Measurements from ENCODE around the gene NKG7. TPM values are rescaled to one million over a fixed set of nuclear protein-coding genes. Genes with fewer than 3 reads are reported as not detected.

The NKG7 gene
- total RNA-seq, 1 experiment from 2014 or later = not detected

DNA sequence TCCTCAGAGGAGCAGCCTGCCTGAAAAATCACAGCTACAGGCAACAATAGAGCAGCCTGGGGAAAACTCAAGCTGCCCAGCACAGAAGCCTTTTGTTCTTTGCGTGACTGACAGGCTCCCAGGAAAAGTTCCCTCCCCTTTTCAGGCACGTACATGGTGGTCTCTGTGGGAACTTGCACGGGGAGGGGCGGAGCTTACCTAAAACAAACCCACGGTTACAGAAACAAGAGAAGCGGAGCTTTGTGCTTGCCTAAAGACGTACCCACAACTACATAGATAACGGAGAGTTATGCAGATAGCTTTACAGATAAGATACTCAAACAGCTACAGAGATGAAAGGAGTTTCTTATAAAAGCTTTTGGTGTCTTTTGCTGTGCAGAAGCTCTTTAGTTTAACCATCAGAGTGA is 17.7 kb downstream of the NKG7 start:
- CTCF ChIA-PET = no interaction called here
- no TSS peak for BruUV-seq (replicated peaks)
- peaks cover 8% of the 10 kb centered on the region for H3K4me1 ChIP-seq (replicated peaks; ENCODE audit: insufficient read depth)
- no peaks in the 10 kb centered on the region for H3K79me2 ChIP-seq (ENCODE audit: low read depth)
- H3K9me3 ChIP-seq (ENCODE audit: insufficient read depth, low read depth) = no peaks in the 10 kb centered on the region
- intact Hi-C loops (cut with micrococcal nuclease; ENCODE audit: unreplicated experiment) = no loop called here
- no peak overlapping the region for H3K4me3 ChIP-seq
- H3K4me2 ChIP-seq = no peak overlapping the region
- no peak overlapping the region for H3K27ac ChIP-seq
- peaks cover 12% of the 10 kb centered on the region for H3F3A ChIP-seq (ENCODE audit: insufficient read depth, low read depth)
- TF ChIP-seq EZH2 (IDR thresholded peaks at IDR 0.05; ENCODE audit: low read depth) = no peak
- TF ChIP-seq, protein P1, sequence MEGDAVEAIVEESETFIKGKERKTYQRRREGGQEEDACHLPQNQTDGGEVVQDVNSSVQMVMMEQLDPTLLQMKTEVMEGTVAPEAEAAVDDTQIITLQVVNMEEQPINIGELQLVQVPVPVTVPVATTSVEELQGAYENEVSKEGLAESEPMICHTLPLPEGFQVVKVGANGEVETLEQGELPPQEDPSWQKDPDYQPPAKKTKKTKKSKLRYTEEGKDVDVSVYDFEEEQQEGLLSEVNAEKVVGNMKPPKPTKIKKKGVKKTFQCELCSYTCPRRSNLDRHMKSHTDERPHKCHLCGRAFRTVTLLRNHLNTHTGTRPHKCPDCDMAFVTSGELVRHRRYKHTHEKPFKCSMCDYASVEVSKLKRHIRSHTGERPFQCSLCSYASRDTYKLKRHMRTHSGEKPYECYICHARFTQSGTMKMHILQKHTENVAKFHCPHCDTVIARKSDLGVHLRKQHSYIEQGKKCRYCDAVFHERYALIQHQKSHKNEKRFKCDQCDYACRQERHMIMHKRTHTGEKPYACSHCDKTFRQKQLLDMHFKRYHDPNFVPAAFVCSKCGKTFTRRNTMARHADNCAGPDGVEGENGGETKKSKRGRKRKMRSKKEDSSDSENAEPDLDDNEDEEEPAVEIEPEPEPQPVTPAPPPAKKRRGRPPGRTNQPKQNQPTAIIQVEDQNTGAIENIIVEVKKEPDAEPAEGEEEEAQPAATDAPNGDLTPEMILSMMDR (conservative IDR thresholded peaks at IDR 0.05) = no peak
- no peak for DNase-seq
- no peaks in the 10 kb centered on the region for H3K9me2 ChIP-seq (ENCODE audit: insufficient read depth)
- H4K20me1 ChIP-seq (ENCODE audit: insufficient read depth) = peaks cover 7% of the 10 kb centered on the region; the same call in 1 of the 2 replicates
- POLR2A ChIA-PET (ENCODE audit: unreplicated experiment) = no interaction called here
- H3K36me3 ChIP-seq (ENCODE audit: low read depth) = no peaks in the 10 kb centered on the region
- H3K27me3 ChIP-seq (ENCODE audit: insufficient read depth, low read depth) = no peaks in the 10 kb centered on the region
- no peak overlapping the region for H2AFZ ChIP-seq

DNA sequence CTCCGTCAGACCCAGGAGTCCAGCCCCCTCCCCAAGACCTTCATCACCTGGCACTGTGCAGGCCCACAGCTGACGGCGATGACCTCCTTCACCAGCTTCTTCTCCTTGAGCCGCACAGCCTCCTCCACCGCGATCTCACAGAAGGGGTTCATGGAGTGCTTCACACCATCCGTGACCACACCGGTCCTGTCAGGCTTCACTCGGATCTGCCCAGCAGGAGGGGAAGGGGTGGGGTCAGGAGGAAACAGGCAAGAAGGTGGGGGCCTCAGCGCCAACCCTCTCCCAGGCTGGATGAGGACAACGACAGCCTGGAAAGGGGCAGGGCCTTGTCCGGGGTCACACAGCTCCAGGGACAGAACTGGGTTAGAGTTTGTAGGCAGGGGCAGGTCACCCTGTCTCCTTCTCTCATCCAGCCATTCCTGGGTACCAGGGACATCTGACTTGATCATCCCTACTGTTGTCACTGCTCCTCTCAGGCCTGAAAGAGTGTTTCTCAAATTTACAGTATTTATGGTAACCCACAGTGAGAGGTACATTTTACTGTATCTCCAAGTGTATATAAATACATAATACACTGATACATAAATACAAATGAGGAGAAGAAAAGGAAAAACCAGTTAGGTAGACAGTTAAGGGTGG is 18.2 kb downstream of the NKG7 start:
- no peaks in the 10 kb centered on the region for H3K27me3 ChIP-seq (ENCODE audit: insufficient read depth, low read depth)
- H3K27ac ChIP-seq = no peak overlapping the region
- no peak overlapping the region for H3K4me2 ChIP-seq
- TF ChIP-seq, protein P1 (conservative IDR thresholded peaks at IDR 0.05) = no peak
- no peak for TF ChIP-seq EZH2 (IDR thresholded peaks at IDR 0.05; ENCODE audit: low read depth)
- intact Hi-C loops (cut with micrococcal nuclease; ENCODE audit: unreplicated experiment) = no loop called here
- DNase-seq = no peak
- H3K9me3 ChIP-seq (ENCODE audit: insufficient read depth, low read depth) = no peaks in the 10 kb centered on the region
- H3K4me1 ChIP-seq (replicated peaks; ENCODE audit: insufficient read depth) = peaks cover 8% of the 10 kb centered on the region
- no peaks in the 10 kb centered on the region for H3K36me3 ChIP-seq (ENCODE audit: low read depth)
- no TSS peak for BruUV-seq (replicated peaks)
- H4K20me1 ChIP-seq (ENCODE audit: insufficient read depth) = peaks cover 7% of the 10 kb centered on the region; the same call in 1 of the 2 replicates
- H3K79me2 ChIP-seq (ENCODE audit: low read depth) = no peaks in the 10 kb centered on the region
- ChIA-PET POLR2A (ENCODE audit: unreplicated experiment) (no interaction called here), CTCF (no interaction called here)
- no peak overlapping the region for H2AFZ ChIP-seq
- peaks cover 14% of the 10 kb centered on the region for H3F3A ChIP-seq (ENCODE audit: insufficient read depth, low read depth)
- no peak overlapping the region for H3K4me3 ChIP-seq
- no peaks in the 10 kb centered on the region for H3K9me2 ChIP-seq (ENCODE audit: insufficient read depth)

DNA sequence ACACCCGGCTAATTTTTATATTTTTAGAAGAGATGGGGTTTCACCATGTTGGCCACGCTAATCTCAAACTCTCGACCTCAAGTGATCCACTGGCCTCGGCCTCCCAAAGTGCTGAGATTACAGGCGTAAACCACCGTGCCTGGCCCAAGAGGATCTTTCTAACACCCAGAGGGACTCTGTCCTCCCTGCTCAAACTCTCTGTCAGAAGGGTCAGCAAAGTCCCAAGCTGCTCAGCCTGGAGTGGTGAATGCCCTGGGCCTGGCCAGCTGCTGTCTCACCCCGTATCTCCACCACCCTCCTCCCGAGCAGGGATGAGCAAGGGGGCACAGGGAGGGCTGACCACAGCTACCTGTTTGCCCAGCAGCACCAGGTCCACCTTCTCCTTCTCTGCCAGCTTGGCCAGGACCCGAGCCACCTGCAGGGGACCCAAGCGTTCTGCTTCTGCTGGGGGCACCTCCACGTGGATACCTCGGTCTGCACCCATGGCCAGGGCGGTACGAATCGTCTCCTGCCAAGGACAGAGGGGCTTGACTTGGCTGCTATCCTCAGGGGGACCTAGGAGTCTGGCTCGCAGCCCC is 19.6 kb downstream of the NKG7 start:
- no peak overlapping the region for H3K4me3 ChIP-seq
- H4K20me1 ChIP-seq (ENCODE audit: insufficient read depth) = peaks cover 7% of the 10 kb centered on the region; the same call in 1 of the 2 replicates
- H3K4me1 ChIP-seq (replicated peaks; ENCODE audit: insufficient read depth) = peaks cover 8% of the 10 kb centered on the region
- POLR2A ChIA-PET (ENCODE audit: unreplicated experiment) = no interaction called here
- H3K36me3 ChIP-seq (ENCODE audit: low read depth) = no peaks in the 10 kb centered on the region
- peaks cover 17% of the 10 kb centered on the region for H3F3A ChIP-seq (ENCODE audit: insufficient read depth, low read depth)
- no peaks in the 10 kb centered on the region for H3K9me3 ChIP-seq (ENCODE audit: insufficient read depth, low read depth)
- intact Hi-C loops (cut with micrococcal nuclease; ENCODE audit: unreplicated experiment) = no loop called here
- BruUV-seq (replicated peaks) = no TSS peak
- CTCF ChIA-PET = no interaction called here
- TF ChIP-seq, protein P1 (conservative IDR thresholded peaks at IDR 0.05) = no peak
- TF ChIP-seq EZH2 (IDR thresholded peaks at IDR 0.05; ENCODE audit: low read depth) = no peak
- H3K4me2 ChIP-seq = no peak overlapping the region
- H2AFZ ChIP-seq = no peak overlapping the region
- H3K79me2 ChIP-seq (ENCODE audit: low read depth) = no peaks in the 10 kb centered on the region
- no peaks in the 10 kb centered on the region for H3K27me3 ChIP-seq (ENCODE audit: insufficient read depth, low read depth)
- no peak overlapping the region for H3K27ac ChIP-seq
- no peaks in the 10 kb centered on the region for H3K9me2 ChIP-seq (ENCODE audit: insufficient read depth)
- no peak for DNase-seq
